ENCODE results near the gene ZNF587B. TPM values are rescaled to one million over a fixed set of nuclear protein-coding genes. Genes with fewer than 3 reads are reported as not detected.
"Not testable (repeated sequence)": the region's sequence is repeated elsewhere in the genome, so short reads cannot be mapped to it uniquely, and the experiment has no call there.

The ZNF587B gene
- total and polyA plus RNA-seq, 5 donors, result 4.3 to 9.3 (median 6.4) TPM

DNA sequence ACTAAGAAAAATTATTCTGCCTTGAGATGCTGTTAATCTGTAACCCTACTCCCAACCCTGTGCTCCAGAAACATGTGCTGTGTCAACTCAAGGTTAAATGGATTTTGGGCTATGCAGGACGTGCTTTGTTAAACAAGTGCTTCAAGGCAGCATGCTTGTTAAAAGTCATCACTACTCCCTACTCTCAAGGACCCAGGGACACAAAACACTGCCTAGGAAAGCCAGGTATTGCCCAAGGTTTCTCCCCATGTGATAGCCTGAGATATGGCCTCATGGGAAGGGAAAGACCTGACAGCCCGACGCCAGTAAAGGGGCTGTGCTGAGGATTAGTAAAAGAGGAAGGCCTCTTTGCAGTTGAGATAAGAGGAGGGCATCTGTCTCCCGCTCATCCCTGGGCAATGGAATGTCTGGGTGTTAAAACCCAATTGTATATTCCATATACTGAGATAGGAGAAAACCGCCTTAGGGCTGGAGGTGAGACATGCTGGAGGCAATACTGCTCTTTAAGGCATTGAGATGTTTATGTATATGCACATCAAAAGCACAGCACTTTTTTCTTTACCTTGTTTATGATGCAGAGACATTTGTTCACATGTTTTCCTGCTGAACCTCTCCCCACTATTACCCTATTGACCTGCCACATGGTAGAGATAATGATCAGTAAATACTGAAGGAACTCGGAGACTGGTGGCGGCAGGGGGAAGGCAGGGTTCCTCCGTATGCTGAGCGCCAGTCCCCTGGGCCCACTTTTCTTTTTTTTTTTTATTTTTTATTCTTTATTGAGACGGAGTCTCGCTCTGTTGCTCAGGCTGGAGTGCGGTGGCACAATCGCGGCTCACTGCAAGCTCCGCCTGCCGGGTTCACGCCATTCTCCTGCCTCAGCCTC, 19.4 kb upstream of the ZNF587B start:
- H3K27me3 ChIP-seq (ENCODE audit: control insufficient read depth, insufficient read depth); DNase-seq; ATAC-seq; H3K27ac ChIP-seq (ENCODE audit: low read length); H3K9me3 ChIP-seq (ENCODE audit: control insufficient read depth, low read length); H3K4me3 ChIP-seq (ENCODE audit: low read length); H3K4me1 ChIP-seq (ENCODE audit: control insufficient read depth, insufficient read depth, low read length): not testable (repeated sequence)
- intact Hi-C loops (cut with DNase I), result loop anchor here in 1 of 4 donors (2.0 kb wide), 1 partner anchor 60 kb away; no protein-coding TSS in a partner anchor
- WGBS, result 73% methylated on average over 17 of the region's 17 CpGs

- 79% methylated on average over 3 of the region's 3 CpGs for WGBS
- H3K27ac ChIP-seq (ENCODE audit: low read length), result no peak overlapping the region
- DNase-seq, result no peak
- ATAC-seq, result no peak
- H3K4me1 ChIP-seq (ENCODE audit: control insufficient read depth, insufficient read depth, low read length), result peaks cover 4% of the 10 kb centered on the region
- no peaks in the 10 kb centered on the region for H3K9me3 ChIP-seq (ENCODE audit: control insufficient read depth, low read length)
- no peaks in the 10 kb centered on the region for H3K27me3 ChIP-seq (ENCODE audit: control insufficient read depth, insufficient read depth)
- intact Hi-C loops (cut with DNase I), result no loop called here
- no peak overlapping the region for H3K4me3 ChIP-seq (ENCODE audit: low read length)
These were observed 17.9 kb upstream of the ZNF587B start for GRCh38 chr19:57812226-57812625.

DNA sequence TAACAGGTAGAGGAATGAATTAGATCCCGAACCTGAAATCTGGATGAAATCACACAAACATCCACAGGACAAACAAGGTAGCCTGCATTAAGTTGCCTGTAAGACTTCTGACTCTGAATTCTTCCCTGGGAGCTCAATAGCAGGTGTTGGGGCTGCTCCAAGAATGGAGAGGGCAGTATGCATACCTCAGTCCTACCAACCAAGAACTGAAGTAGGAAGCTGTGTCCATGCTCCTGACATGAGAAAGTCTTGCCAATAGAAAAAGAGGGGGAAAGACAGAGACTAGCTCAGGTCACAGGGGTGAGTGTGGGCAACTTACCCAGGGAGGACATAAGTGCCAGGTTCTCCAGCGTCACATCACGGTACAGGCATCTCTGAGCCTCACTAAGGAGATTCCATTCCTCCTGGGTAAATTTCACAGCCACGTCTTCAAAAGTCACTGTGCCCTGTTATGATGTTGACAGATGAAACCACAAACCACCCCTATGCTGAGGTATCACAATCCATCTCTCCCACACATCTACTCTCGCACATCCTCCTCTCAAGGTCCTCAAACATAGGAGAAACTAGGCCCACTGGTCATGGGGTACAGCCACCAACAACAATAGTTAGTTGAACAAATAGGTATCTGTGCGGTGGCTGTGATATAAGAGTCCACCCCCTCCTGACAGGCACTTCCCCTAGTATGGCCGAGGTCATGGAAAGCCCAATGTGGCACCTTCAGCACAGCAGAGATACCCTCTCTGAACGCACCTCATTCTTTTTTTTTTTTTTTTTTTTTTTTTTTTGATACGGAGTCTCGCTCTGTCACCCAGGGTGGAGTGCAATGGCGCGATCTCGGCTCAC, 16.9 kb upstream of the ZNF587B start:
- ATAC-seq; H3K4me3 ChIP-seq (ENCODE audit: low read length); H3K27me3 ChIP-seq (ENCODE audit: control insufficient read depth, insufficient read depth); H3K9me3 ChIP-seq (ENCODE audit: control insufficient read depth, low read length); H3K27ac ChIP-seq (ENCODE audit: low read length); DNase-seq; intact Hi-C loops (cut with DNase I); H3K4me1 ChIP-seq (ENCODE audit: control insufficient read depth, insufficient read depth, low read length): not testable (repeated sequence)
- 90% methylated on average over 13 of the region's 13 CpGs for WGBS

DNA sequence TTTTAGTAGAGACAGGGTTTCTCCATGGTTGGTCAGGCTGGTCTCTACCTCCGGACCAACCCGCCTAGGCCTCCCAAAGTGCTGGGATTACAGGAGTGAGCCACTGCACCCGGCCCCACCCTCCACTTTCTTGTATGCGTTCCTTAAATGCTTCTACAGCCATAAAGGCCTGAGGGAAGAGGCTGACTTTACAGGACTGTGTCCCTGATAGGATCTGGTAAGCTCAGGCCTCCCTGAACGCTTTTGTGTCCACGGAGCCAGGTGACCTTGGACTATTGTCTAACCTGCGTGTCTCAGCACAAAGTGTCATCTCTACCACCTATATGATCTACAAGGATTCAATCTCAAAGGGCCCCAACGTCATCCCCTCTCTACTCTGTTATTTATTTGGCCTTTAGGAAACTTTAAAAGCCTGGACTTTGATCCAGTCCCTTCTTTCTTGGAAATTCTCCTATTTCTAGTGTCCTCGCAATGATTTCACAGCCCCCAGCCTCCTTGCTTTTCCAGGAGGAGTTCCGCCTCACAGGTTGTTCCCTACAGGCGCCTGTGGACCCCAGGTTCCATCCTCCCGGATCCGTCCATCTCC, 16.1 kb upstream of the ZNF587B start:
- no peaks in the 10 kb centered on the region for H3K27me3 ChIP-seq (ENCODE audit: control insufficient read depth, insufficient read depth)
- H3K27ac ChIP-seq (ENCODE audit: low read length), result peak overlapping the region; percentile 58
- H3K9me3 ChIP-seq (ENCODE audit: control insufficient read depth, low read length), result no peaks in the 10 kb centered on the region
- intact Hi-C loops (cut with DNase I), result no loop called here
- 25% methylated on average over 13 of the region's 13 CpGs for WGBS
- peak in 1 of 2 donors; percentile 1 for ATAC-seq
- peaks cover 4% of the 10 kb centered on the region for H3K4me1 ChIP-seq (ENCODE audit: control insufficient read depth, insufficient read depth, low read length)
- DNase-seq, result no peak
- H3K4me3 ChIP-seq (ENCODE audit: low read length), result peak overlapping the region; percentile 64

GRCh38 chr19:57814505-57815246, 15.4 kb upstream of the ZNF587B start, which contains the start of gene ZNF552:
Gene ZNF552 (minus strand): TSS chr19:57814913. CDS start chr19:57814743, 170 bp downstream.
- ATAC-seq, result peak; percentile 95 to 96
- WGBS, result under 1% methylated on average over 50 of the region's 50 CpGs
- intact Hi-C loops (cut with DNase I), result no loop called here
- peak; percentile 87 to 94 (median 89) for DNase-seq
- H3K4me3 ChIP-seq (ENCODE audit: low read length), result peak within 1 kb of the TSS; percentile 64
- H3K9me3 ChIP-seq (ENCODE audit: control insufficient read depth, low read length), result no peaks in the 10 kb centered on the region
- H3K27me3 ChIP-seq (ENCODE audit: control insufficient read depth, insufficient read depth), result no peaks in the 10 kb centered on the region
- peaks cover 4% of the 10 kb centered on the region for H3K4me1 ChIP-seq (ENCODE audit: control insufficient read depth, insufficient read depth, low read length)
- peak within 1 kb of the TSS; percentile 70 for H3K27ac ChIP-seq (ENCODE audit: low read length)

DNA sequence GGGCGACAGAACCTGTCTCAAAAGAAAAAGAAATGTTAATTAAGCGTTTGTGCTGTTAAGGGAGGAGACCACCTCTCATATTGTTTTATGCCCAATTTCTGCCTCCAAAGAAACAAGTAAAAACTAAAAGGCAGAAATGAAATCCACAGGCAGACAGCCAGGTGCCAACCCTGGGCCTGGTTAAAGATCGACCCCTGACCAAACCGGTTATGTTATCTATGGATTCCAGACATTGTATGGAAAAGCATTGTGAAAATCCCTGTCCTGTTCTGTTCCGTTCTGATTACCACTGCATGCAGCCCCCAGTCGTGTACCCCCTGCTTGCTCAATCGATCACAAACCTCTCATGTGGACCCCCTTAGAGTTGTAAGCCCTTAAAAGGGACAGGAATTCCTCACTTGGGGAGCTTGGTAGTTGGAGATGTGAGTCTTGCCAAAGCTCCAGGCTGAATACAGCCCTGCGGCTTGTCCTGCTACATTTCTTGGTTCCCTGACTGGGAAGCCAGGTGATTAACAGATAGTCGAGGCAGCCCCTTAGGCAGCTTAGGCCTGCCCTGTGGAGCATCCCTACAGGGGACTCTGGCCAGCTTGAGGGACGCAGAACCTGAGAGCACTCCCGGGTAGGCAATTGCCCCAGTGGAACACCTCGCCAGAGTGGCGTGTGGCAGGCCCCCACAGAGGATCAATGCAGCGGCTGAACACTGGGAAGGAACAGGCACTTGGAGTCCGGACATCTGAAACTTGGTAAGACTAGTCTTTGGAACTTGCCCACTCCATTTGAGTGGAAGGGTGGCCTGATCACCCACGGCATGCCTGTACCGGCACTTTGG, 14.6 kb upstream of the ZNF587B start:
- Histone ChIP-seq H3K4me3 (ENCODE audit: low read length) (peak overlapping the region; percentile 64), H3K4me1 (ENCODE audit: control insufficient read depth, insufficient read depth, low read length) (peaks cover 5% of the 10 kb centered on the region), H3K27ac (ENCODE audit: low read length) (peak overlapping the region; percentile 70), H3K9me3 (ENCODE audit: control insufficient read depth, low read length) (no peaks in the 10 kb centered on the region), H3K27me3 (ENCODE audit: control insufficient read depth, insufficient read depth) (no peaks in the 10 kb centered on the region)
- ATAC-seq (no peak), DNase-seq (no peak)
- WGBS, result 89% methylated on average over 17 of the region's 17 CpGs
- intact Hi-C loops (cut with DNase I), result no loop called here

- intact Hi-C loops (cut with DNase I), result no loop called here
These were observed 13.4 kb upstream of the ZNF587B start for GRCh38 chr19:57816652-57817051.

GRCh38 chr19:57817976-57818375, 12.1 kb upstream of the ZNF587B start:
- Histone ChIP-seq H3K4me3 (ENCODE audit: low read length) (no peak overlapping the region), H3K27me3 (ENCODE audit: control insufficient read depth, insufficient read depth) (no peaks in the 10 kb centered on the region), H3K27ac (ENCODE audit: low read length) (no peak overlapping the region), H3K9me3 (ENCODE audit: control insufficient read depth, low read length) (no peaks in the 10 kb centered on the region), H3K4me1 (ENCODE audit: control insufficient read depth, insufficient read depth, low read length) (peaks cover 9% of the 10 kb centered on the region)
- 91% methylated on average over 14 of the region's 14 CpGs for WGBS
- ATAC-seq (no peak), DNase-seq (no peak)
- intact Hi-C loops (cut with DNase I), result no loop called here

More at GRCh38 chr19:57816652-57817051, 13.4 kb upstream of the ZNF587B start:
- WGBS, result 90% methylated on average over 7 of the region's 7 CpGs
- no peak for ATAC-seq
- Histone ChIP-seq H3K27me3 (ENCODE audit: control insufficient read depth, insufficient read depth) (no peaks in the 10 kb centered on the region), H3K9me3 (ENCODE audit: control insufficient read depth, low read length) (no peaks in the 10 kb centered on the region), H3K27ac (ENCODE audit: low read length) (no peak overlapping the region), H3K4me1 (ENCODE audit: control insufficient read depth, insufficient read depth, low read length) (peaks cover 9% of the 10 kb centered on the region), H3K4me3 (ENCODE audit: low read length) (no peak overlapping the region)
- no peak for DNase-seq

DNA sequence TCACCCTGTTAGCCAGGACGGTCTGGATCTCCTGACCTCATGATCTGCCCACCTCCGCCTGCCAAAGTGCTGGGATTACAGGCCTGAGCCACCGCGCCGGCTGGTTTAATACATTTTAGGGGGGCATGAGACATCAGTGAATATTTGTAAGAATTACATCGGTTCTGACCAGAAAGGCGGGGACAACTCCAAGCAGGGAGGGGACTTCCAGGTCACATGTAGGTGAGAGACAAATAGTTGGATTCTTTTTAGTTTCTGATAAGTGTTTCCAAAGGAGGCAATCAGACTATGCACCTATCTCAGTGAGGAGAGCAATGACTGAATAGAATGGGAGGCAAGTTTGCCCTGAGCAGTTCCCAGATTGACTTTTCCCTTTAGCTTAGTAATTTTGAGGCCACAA, 11.7 kb upstream of the ZNF587B start:
- H3K27me3 ChIP-seq (ENCODE audit: control insufficient read depth, insufficient read depth), result no peaks in the 10 kb centered on the region
- no peak overlapping the region for H3K4me3 ChIP-seq (ENCODE audit: low read length)
- peaks cover 9% of the 10 kb centered on the region for H3K4me1 ChIP-seq (ENCODE audit: control insufficient read depth, insufficient read depth, low read length)
- no peak overlapping the region for H3K27ac ChIP-seq (ENCODE audit: low read length)
- H3K9me3 ChIP-seq (ENCODE audit: control insufficient read depth, low read length), result no peaks in the 10 kb centered on the region
- DNase-seq, result no peak
- intact Hi-C loops (cut with DNase I), result no loop called here
- no peak for ATAC-seq
- 90% methylated on average over 7 of the region's 7 CpGs for WGBS

Data from right cardiac atrium (tissue), 5 donors.